ENCODE data around the gene LCN2.
"Not testable (repeated sequence)": the region's sequence is repeated elsewhere in the genome, so short reads cannot be mapped to it uniquely, and the experiment has no call there.

Gene LCN2

GRCh38 chr9:128149001-128149701 is at the start of gene LCN2:
TSS of gene LCN2 (plus strand) at chr9:128149453. CDS start at chr9:128149526, 73 bp downstream.
- no peak for DNase-seq

- no peak for DNase-seq
Observed at GRCh38 chr9:128099932-128100491, 49.2 kb upstream of the LCN2 start.

- DNase-seq, result no peak
Observed at GRCh38 chr9:128100581-128100980, 48.7 kb upstream of the LCN2 start.

- DNase-seq, result no peak
Observed at GRCh38 chr9:128101231-128101661, 48.0 kb upstream of the LCN2 start.

GRCh38 chr9:128101690-128102089 is 47.6 kb upstream of the LCN2 start:
- no peak for DNase-seq

- DNase-seq, result no peak
Observed at GRCh38 chr9:128102196-128102595, 47.1 kb upstream of the LCN2 start.

- no peak for DNase-seq
Observed at GRCh38 chr9:128102861-128103588, 46.2 kb upstream of the LCN2 start.

- DNase-seq, result no peak
Observed at GRCh38 chr9:128103589-128103962, 45.7 kb upstream of the LCN2 start.

GRCh38 chr9:128104171-128104618 is 45.1 kb upstream of the LCN2 start:
- no peak for DNase-seq

- DNase-seq, result no peak
Observed at GRCh38 chr9:128105538-128106175, 43.6 kb upstream of the LCN2 start.

GRCh38 chr9:128106181-128106939 is 42.9 kb upstream of the LCN2 start:
- no peak for DNase-seq

- no peak for DNase-seq
Observed at GRCh38 chr9:128106940-128107467, 42.2 kb upstream of the LCN2 start.

GRCh38 chr9:128107468-128108268 is 41.6 kb upstream of the LCN2 start:
- no peak for DNase-seq

- no peak for DNase-seq
Observed at GRCh38 chr9:128108269-128109049, 40.8 kb upstream of the LCN2 start.

GRCh38 chr9:128109050-128109709 is 40.1 kb upstream of the LCN2 start:
- DNase-seq, result no peak

- DNase-seq, result not testable (repeated sequence)
Observed at GRCh38 chr9:128111726-128112125, 37.5 kb upstream of the LCN2 start.

- DNase-seq, result no peak
Observed at GRCh38 chr9:128113526-128114325, 35.5 kb upstream of the LCN2 start.

GRCh38 chr9:128114326-128115186 is 34.7 kb upstream of the LCN2 start:
- DNase-seq, result no peak
